Astrocyte (in vitro differentiated cells and primary cell): ENCODE measurements around the gene WDR47.

ENCODE experiments used
- CTCF ChIP-seq: IDR thresholded peaks from 2 replicates; pipeline ENCODE4 v1.5.1; 2011; ENCODE audit warnings: low read depth, mild to moderate bottlenecking, inconsistent platforms, low read length, moderate library complexity; ENCODE audit not compliant: insufficient read depth
- EZH2 ChIP-seq: IDR thresholded peaks from 2 replicates; pipeline ENCODE4 v1.6.1; 2012; ENCODE audit warnings: mild to moderate bottlenecking, low read length, inconsistent platforms; ENCODE audit not compliant: insufficient read depth

- TF ChIP-seq CTCF (no peak), EZH2 (no peak)
These were observed 17.1 kb upstream of the WDR47 start for GRCh38 chr1:109059026-109059425.
